OCI-LY1 (cell line): Measurements from ENCODE around the gene ATP2B2.

Source experiments
- H2AFZ ChIP-seq: fragments of 200-600 bp; sonication (generic), shearing (Covaris generic); 2 replicates; pipeline ENCODE4 v1.6.0; 2014; ENCODE audit warnings: antibody characterized with exemption, mild to moderate bottlenecking, low read length
- H3F3A ChIP-seq: fragments of 200-600 bp; sonication (generic), shearing (Covaris generic); 2 replicates; pipeline ENCODE4 v1.6.0; 2014; ENCODE audit warnings: mild to moderate bottlenecking, antibody characterized with exemption, low read length, moderate library complexity; ENCODE audit not compliant: insufficient read depth
- H3K27ac ChIP-seq: fragments of 200-600 bp; sonication (generic); 2 replicates; pipeline ENCODE4 v1.5.1; 2014; ENCODE audit warnings: low read length, mixed run types, mild to moderate bottlenecking, low read depth; ENCODE audit not compliant: poor library complexity, severe bottlenecking
- H3K27me3 ChIP-seq: fragments of 200-600 bp; sonication (generic); 2 replicates; pipeline ENCODE4 v1.6.0; 2014; ENCODE audit warnings: antibody characterized with exemption, mild to moderate bottlenecking, low read length, moderate library complexity; ENCODE audit not compliant: insufficient read depth
- H3K36me3 ChIP-seq: fragments of 200-600 bp; sonication (generic); 2 replicates; pipeline ENCODE4 v1.6.1; 2014; ENCODE audit warnings: mild to moderate bottlenecking, antibody characterized with exemption, low read length, moderate library complexity, mixed read lengths; ENCODE audit not compliant: insufficient read depth
- H3K4me1 ChIP-seq: fragments of 200-600 bp; sonication (generic); 2 replicates; pipeline ENCODE4 v1.5.1; 2014; ENCODE audit warnings: mild to moderate bottlenecking, low read length, moderate library complexity; ENCODE audit not compliant: insufficient read depth, severe bottlenecking
- H3K4me2 ChIP-seq: fragments of 200-600 bp; sonication (generic), shearing (Covaris generic); 2 replicates; pipeline ENCODE4 v1.6.1; 2014; ENCODE audit warnings: low read length
- H3K4me3 ChIP-seq: fragments of 200-600 bp; sonication (generic); 2 replicates; pipeline ENCODE4 v1.5.1; 2014; ENCODE audit warnings: low read length, low read depth, mild to moderate bottlenecking, mixed read lengths; ENCODE audit not compliant: poor library complexity, severe bottlenecking
- H3K79me2 ChIP-seq: fragments of 200-600 bp; shearing (Covaris generic); 2 replicates; pipeline ENCODE4 v1.6.1; 2016; ENCODE audit warnings: mixed run types, low read length, mixed read lengths; ENCODE audit not compliant: insufficient read depth
- H3K9ac ChIP-seq: fragments of 200-600 bp; sonication (generic), shearing (Covaris generic); 2 replicates; pipeline ENCODE4 v1.6.1; 2014; ENCODE audit warnings: mild to moderate bottlenecking, low read length, mixed read lengths
- H3K9me2 ChIP-seq: fragments of 200-600 bp; sonication (generic), shearing (Covaris generic); 2 replicates; pipeline ENCODE4 v1.6.1; 2014; ENCODE audit warnings: low read depth, mild to moderate bottlenecking, low read length, mixed read lengths
- H3K9me3 ChIP-seq: fragments of 200-600 bp; shearing (Covaris generic); 2 replicates; pipeline ENCODE4 v1.6.1; 2014; ENCODE audit warnings: low read length, mixed read lengths
- H4K20me1 ChIP-seq: fragments of 200-600 bp; sonication (generic), shearing (Covaris generic); 2 replicates; pipeline ENCODE4 v1.6.0; 2016; ENCODE audit warnings: mild to moderate bottlenecking, low read length; ENCODE audit not compliant: insufficient read depth
- CTCF ChIP-seq: fragments of 200-600 bp; sonication (generic), shearing (Covaris generic); IDR thresholded peaks from 2 replicates; pipeline ENCODE4 v1.5.1; 2017; ENCODE audit warnings: mild to moderate bottlenecking, antibody characterized with exemption, low read length, moderate library complexity, mixed read lengths
- EZH2 ChIP-seq: fragments of 200-600 bp; sonication (generic), shearing (Covaris generic); IDR thresholded peaks from 2 replicates; pipeline ENCODE4 v1.8.0; 2017; ENCODE audit warnings: borderline replicate concordance, mixed run types, mild to moderate bottlenecking, antibody characterized with exemption, low read length, moderate library complexity, mixed read lengths

ATP2B2 gene

GRCh38 chr3:10479311-10479710, 26.1 kb downstream of the ATP2B2 start:
- H3K79me2 ChIP-seq, result no peaks in the 10 kb centered on the region
- TF ChIP-seq CTCF, result no peak
- no peak for TF ChIP-seq EZH2
- H3K9me2 ChIP-seq, result no peaks in the 10 kb centered on the region
- H3K36me3 ChIP-seq, result no peaks in the 10 kb centered on the region; the same call in 1 of the 2 replicates
- no peaks in the 10 kb centered on the region for H3F3A ChIP-seq
- no peaks in the 10 kb centered on the region for H4K20me1 ChIP-seq
- H3K9me3 ChIP-seq, result no peaks in the 10 kb centered on the region
- no peak overlapping the region for H2AFZ ChIP-seq
- peaks cover 5% of the 10 kb centered on the region; the same call in 1 of the 2 replicates for H3K27me3 ChIP-seq
- no peak overlapping the region for H3K27ac ChIP-seq
- H3K4me2 ChIP-seq, result no peak overlapping the region
- no peak overlapping the region for H3K9ac ChIP-seq
- no peaks in the 10 kb centered on the region for H3K4me1 ChIP-seq
- no peak overlapping the region for H3K4me3 ChIP-seq

GRCh38 chr3:10475983-10476382, 29.4 kb downstream of the ATP2B2 start:
- Histone ChIP-seq H3K4me1 (no peaks in the 10 kb centered on the region), H3K79me2 (no peaks in the 10 kb centered on the region), H3K4me3 (no peak overlapping the region), H3K4me2 (no peak overlapping the region), H3K27me3 (no peaks in the 10 kb centered on the region), H3K9me3 (no peaks in the 10 kb centered on the region), H3K9ac (no peak overlapping the region), H4K20me1 (no peaks in the 10 kb centered on the region), H3K27ac (no peak overlapping the region), H3K36me3 (no peaks in the 10 kb centered on the region; the same call in 1 of the 2 replicates), H3F3A (no peaks in the 10 kb centered on the region), H2AFZ (no peak overlapping the region), H3K9me2 (no peaks in the 10 kb centered on the region)
- TF ChIP-seq CTCF (no peak), EZH2 (no peak)

DNA sequence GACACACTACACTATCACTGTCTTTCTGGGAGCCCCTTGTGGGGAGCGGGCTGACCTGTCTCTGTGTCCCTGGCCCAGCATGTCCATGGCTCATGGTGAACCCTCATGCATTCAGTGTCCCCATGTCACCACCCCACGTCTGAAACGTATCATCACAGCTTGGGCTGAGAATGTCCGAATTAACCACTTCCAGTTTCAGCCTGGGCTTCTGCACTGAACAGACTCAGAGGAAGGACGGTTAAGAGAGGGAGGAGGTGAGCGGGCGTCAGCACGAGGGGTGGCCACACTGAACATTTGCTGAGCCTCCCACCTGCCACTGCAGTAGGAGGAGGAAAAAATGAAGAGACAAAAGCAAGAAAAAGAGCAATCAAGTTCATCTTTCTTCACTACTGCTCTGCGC, 30.5 kb downstream of the ATP2B2 start:
- no peaks in the 10 kb centered on the region for H3K9me3 ChIP-seq
- H3F3A ChIP-seq, result no peaks in the 10 kb centered on the region
- H4K20me1 ChIP-seq, result no peaks in the 10 kb centered on the region
- H3K9ac ChIP-seq, result no peak overlapping the region
- H3K9me2 ChIP-seq, result no peaks in the 10 kb centered on the region
- H3K27ac ChIP-seq, result no peak overlapping the region
- no peak overlapping the region for H2AFZ ChIP-seq
- no peak overlapping the region for H3K4me3 ChIP-seq
- no peaks in the 10 kb centered on the region for H3K79me2 ChIP-seq
- no peak overlapping the region for H3K4me2 ChIP-seq
- no peaks in the 10 kb centered on the region for H3K27me3 ChIP-seq
- no peaks in the 10 kb centered on the region for H3K4me1 ChIP-seq
- H3K36me3 ChIP-seq, result no peaks in the 10 kb centered on the region; the same call in 1 of the 2 replicates
- TF ChIP-seq EZH2 (no peak), CTCF (no peak)
